ENCODE results near the gene KIAA0930.

Gene KIAA0930

DNA sequence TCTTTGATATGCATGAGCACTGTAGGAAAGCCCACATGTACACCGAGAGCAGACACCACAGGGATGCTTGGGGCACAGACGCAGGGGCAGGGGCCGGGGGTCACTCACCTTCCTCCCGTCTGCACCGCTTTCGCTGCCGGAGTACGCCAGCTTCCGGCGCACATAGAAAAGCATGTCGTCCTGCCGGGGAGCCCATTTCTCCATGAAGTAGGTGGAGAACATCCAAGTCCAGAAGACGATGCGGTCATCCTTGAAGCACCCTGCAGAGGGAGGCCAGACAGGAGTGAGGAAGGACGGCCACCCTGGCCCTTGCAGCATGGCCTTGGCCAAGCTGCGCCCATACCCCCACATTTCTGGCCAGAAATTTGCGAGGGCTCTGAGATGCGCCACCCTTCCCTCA, 28.8 kb downstream of the KIAA0930 start:
- H3K4me3 ChIP-seq (ENCODE audit: low read length) = peak overlapping the region; percentile 19
- no peak for DNase-seq (ENCODE audit: low read depth)
- TF ChIP-seq, protein P1, sequence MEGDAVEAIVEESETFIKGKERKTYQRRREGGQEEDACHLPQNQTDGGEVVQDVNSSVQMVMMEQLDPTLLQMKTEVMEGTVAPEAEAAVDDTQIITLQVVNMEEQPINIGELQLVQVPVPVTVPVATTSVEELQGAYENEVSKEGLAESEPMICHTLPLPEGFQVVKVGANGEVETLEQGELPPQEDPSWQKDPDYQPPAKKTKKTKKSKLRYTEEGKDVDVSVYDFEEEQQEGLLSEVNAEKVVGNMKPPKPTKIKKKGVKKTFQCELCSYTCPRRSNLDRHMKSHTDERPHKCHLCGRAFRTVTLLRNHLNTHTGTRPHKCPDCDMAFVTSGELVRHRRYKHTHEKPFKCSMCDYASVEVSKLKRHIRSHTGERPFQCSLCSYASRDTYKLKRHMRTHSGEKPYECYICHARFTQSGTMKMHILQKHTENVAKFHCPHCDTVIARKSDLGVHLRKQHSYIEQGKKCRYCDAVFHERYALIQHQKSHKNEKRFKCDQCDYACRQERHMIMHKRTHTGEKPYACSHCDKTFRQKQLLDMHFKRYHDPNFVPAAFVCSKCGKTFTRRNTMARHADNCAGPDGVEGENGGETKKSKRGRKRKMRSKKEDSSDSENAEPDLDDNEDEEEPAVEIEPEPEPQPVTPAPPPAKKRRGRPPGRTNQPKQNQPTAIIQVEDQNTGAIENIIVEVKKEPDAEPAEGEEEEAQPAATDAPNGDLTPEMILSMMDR (conservative IDR thresholded peaks at IDR 0.05; ENCODE audit: low read depth, low read length) = no peak

DNA sequence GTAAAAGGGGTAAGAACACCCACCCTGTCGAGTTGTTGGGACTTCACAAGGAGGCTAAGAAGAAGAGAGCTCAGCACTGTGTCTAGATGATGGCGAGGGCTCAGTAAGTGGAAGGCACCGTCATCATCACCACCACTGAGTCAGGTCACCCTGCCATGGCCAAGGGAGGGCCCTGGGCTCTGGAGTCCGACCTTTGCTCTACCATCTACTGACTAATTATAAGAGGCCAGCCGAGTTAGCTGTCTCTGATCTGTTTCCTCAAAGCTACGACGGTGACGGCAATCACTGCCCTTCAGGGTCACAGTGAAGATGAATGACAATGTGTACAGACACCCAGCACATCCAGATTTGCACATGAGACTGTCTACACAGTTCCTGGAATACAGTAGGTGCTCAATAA, 29.3 kb downstream of the KIAA0930 start:
- TF ChIP-seq, protein P1 (conservative IDR thresholded peaks at IDR 0.05; ENCODE audit: low read depth, low read length) = no peak
- H3K4me3 ChIP-seq (ENCODE audit: low read length) = no peak overlapping the region
- no peak for DNase-seq (ENCODE audit: low read depth)

DNA sequence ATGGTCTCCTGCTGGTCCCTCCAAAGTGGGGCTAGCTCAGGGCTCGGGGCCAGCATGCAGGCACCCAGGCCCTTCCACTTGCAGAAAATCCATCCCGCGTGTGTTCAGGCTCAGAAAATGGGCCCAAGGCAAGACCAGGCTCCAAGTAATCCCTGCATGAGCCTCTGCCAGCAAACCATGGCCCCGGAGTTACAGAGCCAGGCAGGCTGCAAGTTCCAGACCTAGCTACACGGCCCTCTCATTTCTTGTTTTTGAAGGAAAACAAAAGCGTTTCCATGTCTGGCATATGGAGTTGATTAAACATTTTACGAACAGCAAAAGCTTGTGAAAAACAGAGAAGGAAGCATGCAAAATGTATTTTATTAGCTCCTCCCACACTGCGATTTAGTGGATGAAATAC, 29.7 kb downstream of the KIAA0930 start:
- DNase-seq (ENCODE audit: low read depth) = no peak
- H3K4me3 ChIP-seq (ENCODE audit: low read length) = no peak overlapping the region
- TF ChIP-seq, protein P1 (conservative IDR thresholded peaks at IDR 0.05; ENCODE audit: low read depth, low read length) = no peak

GRCh38 chr22:45210577-45210976, 30.1 kb downstream of the KIAA0930 start:
- no peak overlapping the region for H3K4me3 ChIP-seq (ENCODE audit: low read length)
- DNase-seq (ENCODE audit: low read depth) = no peak
- TF ChIP-seq, protein P1 (conservative IDR thresholded peaks at IDR 0.05; ENCODE audit: low read depth, low read length) = no peak

DNA sequence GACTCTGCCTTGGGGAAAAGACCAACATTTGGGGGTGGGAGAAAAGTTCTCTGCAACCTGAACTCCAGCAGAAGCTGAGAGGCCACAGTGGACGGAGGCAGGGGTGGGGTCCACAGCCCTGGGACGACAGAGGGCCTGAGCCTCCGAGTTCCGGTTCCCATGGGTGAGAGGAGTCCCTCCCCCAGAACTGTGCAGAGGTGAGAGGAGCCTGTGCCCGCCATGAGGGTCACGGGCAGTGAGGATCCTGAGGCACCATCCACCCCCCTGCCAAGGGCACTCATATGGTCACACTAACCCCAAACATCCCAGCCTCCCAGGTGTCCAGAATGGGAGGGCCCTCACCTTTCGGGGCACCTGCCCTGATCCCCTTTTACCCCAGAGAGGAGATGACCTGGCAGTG, 30.5 kb downstream of the KIAA0930 start:
- H3K4me3 ChIP-seq (ENCODE audit: low read length) = no peak overlapping the region
- DNase-seq (ENCODE audit: low read depth) = no peak
- TF ChIP-seq, protein P1 (conservative IDR thresholded peaks at IDR 0.05; ENCODE audit: low read depth, low read length) = no peak

DNA sequence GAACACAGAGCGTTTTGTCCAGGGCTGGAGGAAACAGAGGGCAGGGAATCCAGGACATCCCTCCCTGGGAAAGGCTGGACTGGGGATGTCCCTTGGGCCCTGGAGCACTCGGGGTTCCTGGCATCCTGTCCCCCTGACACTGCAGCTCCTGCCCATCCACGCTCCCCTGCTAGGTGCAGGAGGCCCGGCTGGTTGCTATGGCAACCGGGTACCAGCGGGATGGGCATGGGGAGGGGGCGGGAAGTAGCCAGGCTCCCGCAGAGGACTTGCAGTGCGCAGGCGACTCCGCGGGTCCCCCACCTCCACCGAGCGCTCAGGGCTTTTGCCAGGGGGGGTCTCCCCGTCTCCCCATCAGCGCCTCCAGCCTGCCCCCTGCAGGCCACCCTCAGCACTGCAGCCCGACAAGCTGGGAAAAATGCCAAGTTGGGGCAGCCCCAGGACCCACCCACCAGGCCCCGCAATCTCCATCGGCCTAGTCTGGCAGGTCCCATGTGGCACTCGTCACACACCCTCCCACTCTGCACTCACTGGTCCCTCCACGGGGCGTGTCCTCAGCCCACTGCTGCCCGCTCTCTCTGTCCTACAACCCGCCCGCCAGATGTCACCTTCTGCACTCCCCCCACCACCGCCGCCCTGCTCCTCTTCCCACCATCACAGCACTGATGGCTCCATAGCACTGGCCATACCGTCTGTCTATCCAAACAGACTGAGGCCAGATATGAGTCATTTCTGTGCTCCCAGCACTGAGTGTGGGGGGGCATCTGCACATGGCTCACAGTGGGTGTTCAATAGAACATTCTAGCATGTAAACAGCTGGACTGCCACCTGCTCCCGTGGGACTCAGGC, 31.5 kb downstream of the KIAA0930 start:
- no peak for DNase-seq (ENCODE audit: low read depth)
- TF ChIP-seq, protein P1 (conservative IDR thresholded peaks at IDR 0.05; ENCODE audit: low read depth, low read length) = peak; percentile 78
- H3K4me3 ChIP-seq (ENCODE audit: low read length) = no peak overlapping the region

DNA sequence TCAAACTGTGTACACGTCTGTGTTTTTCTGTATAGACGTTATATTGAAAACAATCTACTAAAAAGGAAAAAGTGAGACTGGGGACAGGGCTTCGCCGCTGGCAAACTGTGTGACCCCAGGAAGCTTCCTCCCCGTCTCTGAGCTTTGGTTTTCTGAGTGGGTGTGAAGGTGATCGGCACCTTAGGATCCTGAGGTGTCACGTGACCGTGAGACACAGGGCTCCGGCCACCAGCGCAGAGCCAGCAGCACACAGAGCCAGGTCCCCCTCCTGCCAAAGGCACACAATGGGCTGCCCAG, 32.0 kb downstream of the KIAA0930 start:
- DNase-seq (ENCODE audit: low read depth) = no peak
- H3K4me3 ChIP-seq (ENCODE audit: low read length) = no peak overlapping the region
- TF ChIP-seq, protein P1 (conservative IDR thresholded peaks at IDR 0.05; ENCODE audit: low read depth, low read length) = no peak
